GM18951 (cell line): ENCODE results near the gene MYO1D.

Experiments
- POLR2A ChIP-seq: IDR thresholded peaks from 4 replicates; pipeline ENCODE4 v1.6.1; 2011; ENCODE audit warnings: mild to moderate bottlenecking; ENCODE audit not compliant: insufficient read length, insufficient read depth; ENCODE audit errors: extremely low read depth
- in situ Hi-C: fragments of 300-500 bp; cut with MboI; formaldehyde crosslinking; loops from one replicate; pipeline ENCODE4 v1.12.0; 2022; ENCODE audit warnings: low sequenced_read_pairs, mixed read lengths, inconsistent platforms; ENCODE audit not compliant: unreplicated experiment

Gene MYO1D

DNA sequence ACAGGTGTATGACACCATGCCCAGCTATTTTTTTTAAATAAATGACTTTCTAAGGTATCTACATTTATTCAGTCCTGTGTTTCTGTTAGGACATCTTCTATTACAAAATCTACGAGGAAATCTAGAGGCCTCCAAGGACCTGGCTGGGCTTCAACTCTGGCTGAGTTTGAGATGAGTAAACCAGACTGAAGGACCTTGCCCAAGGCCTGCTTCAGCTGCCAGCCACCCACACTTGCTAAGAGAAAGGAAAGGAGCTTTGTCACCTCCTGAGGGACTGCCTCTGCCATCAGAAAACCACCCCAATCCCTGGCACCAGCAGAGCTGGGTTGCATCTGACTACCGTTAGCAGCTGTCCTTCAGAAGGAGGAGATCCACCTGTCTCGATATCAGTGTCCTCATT is 1.3 kb upstream of the MYO1D start:
- no peak for TF ChIP-seq POLR2A
- in situ Hi-C loops, result loop anchor here (10.0 kb wide), 1 partner anchor 93 kb away; no protein-coding TSS in a partner anchor

DNA sequence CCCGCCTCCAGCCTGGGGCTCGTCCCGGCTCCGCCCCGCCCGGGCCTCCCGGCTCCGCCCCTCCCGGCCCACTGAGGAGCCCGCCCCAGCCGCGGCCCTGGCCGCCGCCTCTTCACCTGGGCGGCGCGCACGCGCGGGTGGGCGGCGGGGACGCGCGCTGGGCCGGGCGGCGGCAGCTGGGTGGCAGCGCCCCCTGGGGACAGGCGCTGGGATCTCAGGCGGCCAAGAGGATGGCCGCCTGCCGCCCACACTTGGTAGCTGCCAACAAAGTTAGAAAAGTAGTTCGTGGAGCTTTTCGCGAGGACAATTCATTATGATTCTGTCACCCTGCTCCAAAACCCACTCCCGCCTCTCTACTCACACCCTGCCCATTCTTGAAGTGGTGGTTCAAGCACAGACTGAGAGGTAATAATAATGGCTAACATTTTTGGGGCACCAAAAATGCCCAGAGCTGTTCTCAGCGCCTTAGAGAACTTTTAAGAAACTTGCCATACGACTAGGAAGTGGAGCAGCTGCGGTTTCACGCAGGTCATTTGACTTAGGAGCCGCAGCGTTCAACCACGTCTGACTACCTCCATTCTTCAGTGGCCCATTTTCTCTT is 340 bp upstream of the MYO1D start:
- in situ Hi-C loops, result loop anchor here (10.0 kb wide), 1 partner anchor 92 kb away; no protein-coding TSS in a partner anchor
- no peak for TF ChIP-seq POLR2A

DNA sequence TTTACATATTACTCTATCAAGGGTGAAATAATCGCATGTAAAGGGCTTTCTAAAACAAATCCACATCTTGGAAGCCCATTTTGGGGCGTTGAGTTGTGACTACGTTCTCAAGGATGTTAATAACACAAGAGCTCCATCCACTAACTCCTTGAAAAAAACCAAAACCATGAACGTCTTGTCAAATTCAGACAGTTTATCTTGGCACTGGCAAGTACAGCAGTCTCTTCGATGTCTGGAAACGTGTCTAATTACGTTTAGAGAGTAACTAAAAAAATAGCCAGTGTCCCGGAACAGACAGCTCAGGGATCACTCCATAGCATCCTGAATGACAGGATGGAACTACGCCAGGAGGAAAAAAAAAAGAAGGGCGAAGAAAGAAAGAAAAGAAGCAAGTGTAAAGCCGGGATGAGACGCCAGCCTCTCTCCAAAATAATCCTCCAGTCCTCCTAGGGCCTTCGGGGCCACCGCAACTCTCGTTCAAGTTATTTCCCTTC is 954 bp downstream of the MYO1D start:
- in situ Hi-C loops, result loop anchor here (10.0 kb wide), 1 partner anchor 91 kb away; no protein-coding TSS in a partner anchor
- no peak for TF ChIP-seq POLR2A

DNA sequence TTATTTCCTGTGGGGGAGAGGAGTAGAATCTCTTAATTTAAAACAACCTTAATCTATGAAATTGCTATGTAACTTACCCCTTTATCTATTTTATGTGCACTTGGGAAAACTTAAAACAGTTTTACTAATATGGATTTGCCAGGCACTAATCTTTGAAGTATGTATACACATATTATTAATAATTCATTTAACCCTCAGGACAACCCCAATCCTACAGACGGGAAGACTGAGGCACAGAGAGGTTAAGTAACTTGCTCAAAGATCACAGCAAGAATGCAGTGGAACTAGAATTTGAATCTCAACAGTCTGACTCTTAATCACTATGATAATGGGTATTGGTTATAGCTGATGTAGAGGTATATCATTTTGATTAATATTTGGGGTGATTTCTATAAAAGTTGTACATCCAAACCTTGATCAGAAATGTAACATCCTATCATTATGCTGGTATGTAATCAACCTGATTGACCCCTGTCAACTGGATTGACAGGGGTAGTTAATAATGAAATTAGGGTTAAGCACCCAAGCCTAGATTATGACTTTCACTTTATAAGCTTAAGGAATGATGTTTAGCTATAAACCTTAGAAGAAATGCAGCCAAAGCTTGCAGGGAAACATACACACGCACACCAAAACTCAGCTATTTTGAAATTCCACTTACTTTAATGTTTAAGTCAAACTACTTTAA is 1.6 kb downstream of the MYO1D start:
- TF ChIP-seq POLR2A, result no peak
- in situ Hi-C loops, result loop anchor here (10.0 kb wide), 1 partner anchor 91 kb away; no protein-coding TSS in a partner anchor

DNA sequence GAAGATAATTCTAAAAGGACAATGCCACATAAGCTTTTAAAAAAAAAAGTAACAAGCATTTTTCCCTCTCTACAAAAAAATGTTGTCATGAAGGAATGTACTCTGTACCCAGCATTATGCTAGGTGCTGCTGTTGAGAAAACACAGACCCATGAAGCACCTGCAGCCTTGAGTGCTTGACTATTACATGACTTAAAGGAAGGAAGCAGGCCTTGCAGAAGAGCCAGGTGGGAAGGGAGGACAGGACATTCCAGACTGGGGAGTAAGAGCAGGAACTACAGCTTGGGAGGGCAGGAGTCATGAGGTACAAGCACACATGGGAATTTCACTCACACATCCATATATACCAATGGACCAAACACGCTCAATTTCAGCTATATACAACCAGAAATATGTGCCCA is 3.8 kb downstream of the MYO1D start:
- in situ Hi-C loops, result loop anchor here (10.0 kb wide), 1 partner anchor 88 kb away; no protein-coding TSS in a partner anchor

DNA sequence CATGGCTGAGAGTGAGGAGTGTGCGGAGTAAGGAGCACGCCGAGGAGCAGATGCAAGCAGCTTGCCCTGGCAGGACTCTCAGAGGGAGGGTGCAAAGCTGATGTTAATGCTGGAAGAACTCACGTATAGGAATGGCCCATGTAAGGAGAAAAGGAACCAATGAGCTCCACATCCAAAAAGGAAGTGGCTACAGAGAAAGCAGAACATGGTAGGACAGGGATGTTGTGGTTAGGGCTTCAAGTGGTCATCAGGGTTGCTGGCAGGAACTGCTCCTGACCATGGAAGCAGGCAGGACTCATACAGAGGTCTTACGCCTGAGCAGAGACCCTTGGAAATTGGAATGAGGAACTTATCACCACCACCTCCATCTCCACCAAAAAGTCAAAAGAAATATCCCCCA is 5.2 kb downstream of the MYO1D start:
- in situ Hi-C loops, result loop anchor here (10.0 kb wide), 1 partner anchor 87 kb away; no protein-coding TSS in a partner anchor
- TF ChIP-seq POLR2A, result no peak

More for the DNA sequence above, 3.8 kb downstream of the MYO1D start:
- TF ChIP-seq POLR2A, result no peak

DNA sequence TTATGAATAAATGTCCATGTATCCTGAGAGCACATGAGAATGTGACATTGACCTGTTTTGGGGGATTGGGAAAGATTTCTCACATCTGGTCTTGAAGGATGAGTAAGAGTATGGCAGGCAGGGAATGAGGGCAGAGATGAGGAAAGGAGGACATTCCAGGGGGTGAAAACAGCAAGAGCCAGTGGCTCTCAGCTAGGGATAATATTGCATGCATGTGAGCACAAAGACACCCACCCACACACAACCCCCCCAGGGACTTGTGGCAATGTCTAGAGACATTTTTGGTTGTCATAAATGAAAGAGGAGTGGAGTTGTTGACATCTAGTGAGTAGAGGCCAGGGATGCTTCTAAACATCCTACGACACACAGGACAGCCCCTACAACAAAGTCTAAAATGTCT is 6.0 kb downstream of the MYO1D start:
- in situ Hi-C loops, result loop anchor here (10.0 kb wide), 1 partner anchor 86 kb away; no protein-coding TSS in a partner anchor
- no peak for TF ChIP-seq POLR2A

DNA sequence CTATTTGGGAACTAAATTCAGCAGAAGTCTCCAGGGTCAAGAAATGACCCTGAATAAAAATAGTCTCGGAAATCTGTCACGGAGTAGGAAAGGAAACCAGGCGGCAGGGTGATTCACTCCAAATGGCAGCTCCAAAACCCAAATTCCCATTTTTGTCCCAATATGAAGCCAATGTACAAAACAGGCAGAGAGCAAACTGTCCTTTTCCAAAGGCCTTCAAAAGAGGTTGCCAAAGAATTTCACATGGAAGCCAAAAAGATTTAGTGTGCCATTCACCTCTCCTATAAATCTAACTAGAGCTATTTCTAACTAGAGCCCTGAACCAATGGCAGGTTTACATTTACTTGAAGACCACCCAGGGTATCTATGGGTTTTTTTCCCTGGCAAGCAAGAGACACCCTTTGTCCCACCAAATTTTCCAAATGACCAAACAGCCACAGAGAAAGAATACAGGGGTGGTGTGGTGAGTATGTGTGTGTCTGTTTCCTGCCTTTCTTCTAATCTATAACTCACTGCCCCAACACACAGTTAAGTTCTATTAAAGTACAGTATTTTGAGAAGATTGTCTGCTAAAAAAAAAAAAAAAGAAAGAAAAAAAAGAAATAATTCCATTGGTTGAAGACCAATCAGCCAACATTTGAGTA is 6.8 kb downstream of the MYO1D start:
- in situ Hi-C loops, result loop anchor here (10.0 kb wide), 1 partner anchor 85 kb away; no protein-coding TSS in a partner anchor
- TF ChIP-seq POLR2A, result no peak

DNA sequence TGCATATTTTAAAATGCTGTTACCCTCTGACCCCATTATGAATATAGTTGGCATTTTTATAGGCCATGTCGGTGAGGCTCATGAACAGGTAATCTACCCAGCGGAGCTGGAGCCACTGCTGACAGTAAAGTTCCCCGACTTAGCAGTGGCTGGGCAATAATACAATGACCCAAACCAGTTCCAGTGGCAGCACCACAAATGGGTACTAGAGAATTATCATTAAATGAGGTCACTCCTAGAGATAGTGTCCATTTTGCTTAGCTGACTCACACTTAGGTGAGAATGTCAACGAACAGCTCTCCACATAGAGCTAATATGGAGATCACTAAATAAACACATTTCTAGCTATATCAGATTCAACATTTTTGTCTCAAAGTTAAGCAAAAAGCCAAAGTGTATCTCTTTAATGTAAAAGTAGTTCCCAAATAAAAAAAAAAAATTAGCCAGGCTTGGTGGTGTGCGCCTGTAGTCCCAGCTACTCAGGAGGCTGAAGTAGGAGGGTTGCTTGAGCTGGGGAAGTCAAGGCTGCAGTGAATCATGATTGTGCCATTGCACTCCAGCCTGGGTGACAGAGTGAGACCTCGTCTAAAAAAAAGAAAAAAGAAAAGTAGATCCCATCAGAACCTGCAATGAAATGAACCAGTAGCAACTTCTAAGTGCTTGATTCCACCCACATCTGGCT is 7.4 kb downstream of the MYO1D start:
- in situ Hi-C loops, result loop anchor here (10.0 kb wide), 1 partner anchor 85 kb away; no protein-coding TSS in a partner anchor

DNA sequence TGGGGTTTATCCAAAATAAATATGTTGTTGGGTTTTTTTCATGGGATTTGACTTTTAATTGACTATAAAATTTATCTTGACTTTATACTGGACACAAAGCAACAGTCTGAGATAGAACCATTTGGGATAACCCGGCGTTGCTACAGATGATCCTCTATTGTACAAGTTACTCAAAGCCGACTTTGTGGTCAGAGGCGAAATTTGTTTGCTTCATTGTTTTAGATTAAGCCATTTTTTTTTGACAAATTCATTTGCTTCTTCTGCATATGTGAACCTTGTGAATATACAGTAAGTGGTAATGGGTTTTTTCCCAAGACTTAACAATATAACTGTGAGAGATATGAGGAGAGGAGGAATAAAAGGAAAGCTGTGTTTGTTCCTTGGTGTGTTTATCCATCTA is 11.8 kb downstream of the MYO1D start:
- in situ Hi-C loops, result no loop called here
- no peak for TF ChIP-seq POLR2A

More for the DNA sequence above, 7.4 kb downstream of the MYO1D start:
- TF ChIP-seq POLR2A, result no peak

DNA sequence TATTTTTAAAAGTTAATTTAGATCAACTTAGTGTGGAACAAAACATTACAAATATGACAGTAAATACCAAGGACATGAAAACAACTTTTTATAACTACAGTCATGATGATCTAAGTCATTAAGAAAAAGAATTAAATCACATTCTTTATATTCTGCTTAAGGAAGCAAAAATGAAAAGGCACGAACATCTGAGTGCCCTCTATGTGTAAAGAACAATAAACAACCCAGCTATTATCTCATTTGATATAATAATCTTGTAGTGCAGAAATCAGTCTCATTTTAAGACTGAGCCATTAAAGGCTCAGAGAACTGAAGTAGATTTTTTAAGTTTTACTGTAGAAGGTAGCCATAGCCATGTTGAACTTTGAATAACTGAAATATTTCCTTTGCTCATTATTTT is 13.4 kb downstream of the MYO1D start:
- TF ChIP-seq POLR2A, result no peak
- in situ Hi-C loops, result no loop called here

DNA sequence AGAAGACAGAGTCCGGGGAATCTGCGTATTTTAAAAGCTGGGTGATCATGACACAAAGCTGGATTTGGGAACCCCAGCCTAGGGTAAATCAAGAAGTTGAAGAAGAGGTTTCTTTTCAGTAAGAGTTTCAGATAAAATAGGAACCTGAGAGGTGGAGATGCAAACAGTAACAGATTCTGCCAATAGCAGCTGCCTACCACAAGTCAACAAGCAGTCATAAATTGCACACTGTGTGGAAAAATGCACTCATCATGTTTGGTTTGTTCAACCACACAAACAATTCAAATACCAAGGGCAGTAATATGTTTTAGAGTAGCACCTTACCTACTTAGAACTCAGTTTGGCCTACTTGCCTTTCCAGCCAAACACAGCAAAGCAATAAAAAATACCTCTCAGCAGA is 14.0 kb downstream of the MYO1D start:
- TF ChIP-seq POLR2A, result no peak
- in situ Hi-C loops, result no loop called here

DNA sequence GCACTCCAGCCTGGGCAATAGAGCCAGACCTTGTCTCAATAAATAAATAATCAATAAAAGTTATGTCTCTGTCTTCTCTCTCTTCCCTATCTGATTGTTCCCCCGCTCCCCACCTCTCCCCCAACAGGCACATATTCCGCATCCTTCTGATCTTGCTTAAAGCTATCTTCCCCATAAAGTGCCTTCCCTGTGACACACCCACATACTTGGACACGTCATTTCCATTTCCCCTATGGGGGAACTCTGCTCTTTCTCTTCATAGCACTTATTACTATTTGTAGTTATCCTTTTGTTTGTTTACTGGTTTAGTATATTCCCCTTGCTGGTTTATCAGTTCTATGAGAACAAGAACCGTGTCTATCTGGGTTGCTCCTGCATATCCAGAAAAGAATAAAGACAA is 14.9 kb downstream of the MYO1D start:
- no peak for TF ChIP-seq POLR2A
- in situ Hi-C loops, result no loop called here
